Fibroblast of pulmonary artery (primary cell): ENCODE measurements around the gene SMIM8.
"Not testable (repeated sequence)": the region's sequence is repeated elsewhere in the genome, so short reads cannot be mapped to it uniquely, and the experiment has no call there.

Experiments
- DNase-seq: peaks from one replicate; pipeline ENCODE4 v3.0.0-alpha.2; 2010; ENCODE audit warnings: low read depth
- H3K4me3 ChIP-seq: replicated peaks from 2 replicates; pipeline ENCODE4 v1.5.1; 2011; ENCODE audit warnings: low read depth, mild to moderate bottlenecking, control low read depth, low read length, moderate library complexity
- CTCF ChIP-seq: IDR thresholded peaks from 2 replicates; pipeline ENCODE4 v1.5.1; 2011; ENCODE audit warnings: mild to moderate bottlenecking, control low read depth, low read length, inconsistent platforms; ENCODE audit errors: missing control alignments

The SMIM8 gene

GRCh38 chr6:87308970-87309369 is 13.4 kb upstream of the SMIM8 start:
- DNase-seq: no peak
- H3K4me3 ChIP-seq: no peak overlapping the region
- TF ChIP-seq CTCF: no peak

- no peak for TF ChIP-seq CTCF
- no peak for DNase-seq
- no peak overlapping the region for H3K4me3 ChIP-seq
These were observed 9.5 kb upstream of the SMIM8 start for GRCh38 chr6:87312860-87313259.

GRCh38 chr6:87315071-87315470 is 7.3 kb upstream of the SMIM8 start:
- DNase-seq: no peak
- no peak for TF ChIP-seq CTCF

GRCh38 chr6:87319271-87319987 is 3.0 kb upstream of the SMIM8 start:
- DNase-seq: no peak
- TF ChIP-seq CTCF: no peak
- no peak overlapping the region for H3K4me3 ChIP-seq

More at GRCh38 chr6:87315071-87315470, 7.3 kb upstream of the SMIM8 start:
- no peak overlapping the region for H3K4me3 ChIP-seq

- DNase-seq: not testable (repeated sequence)
These were observed 1.5 kb downstream of the SMIM8 start for GRCh38 chr6:87323880-87324279.

GRCh38 chr6:87330961-87331360 is 8.6 kb downstream of the SMIM8 start:
- no peak overlapping the region for H3K4me3 ChIP-seq
- no peak for TF ChIP-seq CTCF
- DNase-seq: no peak

More at GRCh38 chr6:87323880-87324279, 1.5 kb downstream of the SMIM8 start:
- H3K4me3 ChIP-seq: not testable (repeated sequence)

- TF ChIP-seq CTCF: no peak
- no peak for DNase-seq
These were observed 10.6 kb downstream of the SMIM8 start for GRCh38 chr6:87333033-87333432.

More at GRCh38 chr6:87333033-87333432, 10.6 kb downstream of the SMIM8 start:
- no peak overlapping the region for H3K4me3 ChIP-seq
